NCI-H82 treated with DMSO at 0.1 percent for 48 hours (cell line): ENCODE results near the gene BICD1.
"Not testable (repeated sequence)": the region's sequence is repeated elsewhere in the genome, so short reads cannot be mapped to it uniquely, and the experiment has no call there.

Experiments
- DNase-seq: peaks from one replicate; lab custom pipeline; 2025; ENCODE audit not compliant: unreplicated experiment; lab: John Stamatoyannopoulos, UW

The BICD1 gene

DNA sequence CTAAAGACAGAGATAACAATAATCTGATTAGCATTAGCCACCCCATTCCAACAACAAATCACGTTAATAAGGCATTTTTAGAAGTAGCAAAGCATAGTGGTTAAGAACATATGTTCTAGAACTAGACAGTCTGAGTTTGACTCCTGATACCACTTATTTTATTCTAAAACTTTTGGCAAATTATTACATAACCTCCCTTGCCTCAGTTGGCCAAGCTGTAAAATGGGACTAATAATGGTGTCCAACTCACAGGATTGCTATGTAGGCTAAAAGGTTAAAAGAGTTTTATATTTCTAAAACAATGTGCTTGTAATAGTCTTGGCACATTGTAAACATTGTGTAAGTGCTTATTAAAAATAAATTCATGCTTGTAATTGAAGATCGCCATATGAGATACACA lies 168.0 kb downstream of the BICD1 start:
- no peak for DNase-seq

DNA sequence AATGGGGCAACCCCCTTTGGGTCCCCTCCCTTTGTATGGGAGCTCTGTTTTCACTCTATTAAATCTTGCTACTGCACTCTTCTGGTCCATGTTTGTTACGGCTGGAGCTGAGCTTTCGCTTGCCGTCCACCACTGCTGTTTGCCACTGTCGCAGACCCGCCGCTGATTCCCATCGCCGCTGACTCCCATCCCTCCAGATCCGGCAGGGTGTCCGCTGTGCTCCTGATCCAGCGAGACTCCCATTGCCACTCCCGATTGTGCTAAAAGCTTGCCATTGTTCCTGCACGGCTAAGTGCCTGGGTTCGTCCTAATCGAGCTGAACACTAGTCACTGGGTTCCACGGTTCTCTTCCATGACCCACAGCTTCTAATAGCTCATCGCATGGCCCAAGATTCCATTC lies 168.9 kb downstream of the BICD1 start:
- DNase-seq: not testable (repeated sequence)

DNA sequence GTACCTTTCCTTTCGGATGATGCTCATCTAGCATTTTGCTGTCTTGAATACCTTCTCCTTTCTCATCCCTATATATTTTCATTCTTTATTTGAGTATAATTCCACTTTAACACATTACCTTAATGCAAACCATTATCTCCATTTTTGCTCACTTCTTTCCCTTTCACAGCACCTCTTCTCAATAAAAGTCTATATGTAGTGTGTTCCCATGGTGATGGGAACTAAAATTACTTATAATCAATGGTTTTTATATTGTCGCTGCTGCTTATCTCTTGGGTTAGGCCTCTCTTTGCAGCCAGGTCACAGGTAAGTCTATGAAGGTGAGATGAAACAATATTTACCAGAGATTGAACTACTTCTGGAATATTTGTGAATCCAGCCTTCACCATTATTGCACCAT lies 171.1 kb downstream of the BICD1 start:
- no peak for DNase-seq

DNA sequence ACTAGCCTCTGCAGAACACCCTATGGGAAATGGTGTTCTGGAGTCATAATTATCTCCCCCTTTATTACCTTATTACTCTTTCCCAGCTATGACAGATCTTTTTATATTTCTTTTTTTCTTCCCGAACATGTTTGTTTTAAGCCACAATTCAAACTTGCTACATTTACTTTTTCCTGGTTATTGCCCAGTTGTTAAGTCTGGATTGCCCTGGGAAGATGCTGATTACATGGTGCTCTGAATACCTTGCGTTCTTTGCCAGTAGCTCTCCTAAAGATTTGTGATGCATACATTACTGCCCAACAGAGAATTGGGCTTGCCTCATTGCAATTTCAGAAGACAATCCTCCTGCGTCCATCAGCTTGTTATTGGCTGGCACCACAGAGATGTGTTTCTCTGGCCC lies 174.5 kb downstream of the BICD1 start:
- no peak for DNase-seq

DNA sequence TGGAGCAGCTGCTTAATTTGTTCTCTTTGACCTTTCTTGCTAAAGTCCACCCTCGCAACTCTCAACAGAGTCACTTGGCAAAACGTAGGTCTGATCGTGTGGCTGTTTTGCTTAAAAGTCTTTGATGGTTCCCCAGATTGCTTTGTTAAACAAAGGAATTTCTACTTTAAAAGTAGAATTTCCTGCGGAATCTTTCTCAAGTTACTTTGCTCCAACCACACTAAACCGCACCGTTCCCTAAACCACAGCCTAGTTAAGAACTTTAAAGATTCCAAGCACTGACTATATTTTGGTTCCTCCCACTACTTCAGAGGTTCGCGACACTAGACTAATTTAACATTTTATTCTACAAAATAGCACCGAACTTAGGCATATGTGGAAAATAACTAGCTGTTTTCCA lies 177.9 kb downstream of the BICD1 start:
- DNase-seq: no peak

DNA sequence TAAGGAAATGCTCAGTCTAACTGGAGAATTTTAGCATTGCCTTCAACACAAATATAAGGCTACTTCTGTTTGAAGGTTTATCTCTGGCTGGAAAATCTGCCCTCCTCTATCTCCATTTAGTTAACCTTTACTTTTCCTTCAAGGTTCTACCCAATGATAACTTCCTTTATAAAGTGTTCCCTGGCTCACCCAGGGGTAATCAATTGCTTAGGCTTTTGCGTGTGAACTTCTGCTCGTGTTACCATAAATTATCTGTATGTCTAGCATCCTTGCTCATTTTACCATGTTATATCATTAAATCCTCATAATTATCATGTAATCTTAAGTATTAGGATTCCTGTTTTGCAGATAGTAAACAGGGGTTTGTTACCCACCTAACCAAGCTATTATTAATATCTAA lies 178.4 kb downstream of the BICD1 start:
- DNase-seq: no peak

DNA sequence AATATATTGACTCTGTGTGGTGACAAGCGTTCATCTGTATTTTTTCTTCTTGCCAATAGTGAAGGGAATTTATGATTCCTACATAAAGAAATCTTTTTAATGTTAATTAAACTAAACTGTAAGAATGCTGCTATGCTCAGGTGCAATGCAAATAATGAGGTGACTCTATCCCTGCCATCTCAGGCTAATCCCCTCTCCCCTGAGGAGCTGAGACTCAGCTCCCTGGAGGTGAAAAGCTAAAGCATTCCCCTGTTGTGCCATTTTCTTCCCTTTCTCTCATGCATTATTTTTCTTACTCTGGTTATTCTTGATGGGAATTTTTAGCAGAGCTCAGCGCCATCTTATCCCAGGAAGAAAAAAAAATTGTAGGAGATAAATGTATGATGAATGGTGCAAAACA lies 178.8 kb downstream of the BICD1 start:
- DNase-seq: peak; percentile 20

DNA sequence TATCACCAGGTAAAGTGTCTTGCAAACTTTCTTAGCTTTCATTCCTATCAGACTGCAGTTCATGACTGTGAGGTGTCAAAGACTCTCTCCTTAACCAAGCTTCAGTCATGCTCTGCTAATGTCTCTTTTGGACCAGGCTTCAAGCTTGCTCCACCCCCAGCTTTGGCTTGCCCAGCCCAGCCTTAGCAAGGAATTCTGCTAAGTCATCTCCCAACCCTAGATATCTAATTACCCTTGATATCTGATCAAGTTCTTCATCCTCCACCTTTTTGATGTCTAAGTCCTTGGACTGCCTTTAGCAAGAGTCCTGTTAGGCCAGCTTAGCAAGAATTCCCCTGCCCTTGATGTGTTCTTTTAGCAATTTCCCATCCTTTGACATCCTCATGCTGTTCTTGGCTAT lies 183.8 kb downstream of the BICD1 start:
- no peak for DNase-seq

DNA sequence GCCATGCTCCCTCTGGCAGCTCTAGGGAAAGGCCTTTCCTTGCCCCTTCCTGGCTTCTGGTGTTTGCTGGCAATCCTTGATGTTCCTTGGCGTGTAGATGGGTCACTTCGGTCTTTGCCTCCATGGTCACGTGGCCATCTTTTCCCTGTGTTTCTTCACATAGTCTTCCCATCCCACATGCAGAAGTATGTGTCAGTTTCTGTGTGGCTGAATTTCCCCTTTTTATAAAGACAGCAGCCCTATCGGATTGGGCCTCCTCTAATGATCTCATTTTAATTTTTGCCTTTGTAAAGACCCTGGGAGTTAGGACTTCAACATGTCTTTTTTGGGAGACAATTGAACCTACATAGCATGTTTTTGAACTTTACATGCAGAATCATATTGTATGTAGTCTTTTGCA lies 185.5 kb downstream of the BICD1 start:
- no peak for DNase-seq

DNA sequence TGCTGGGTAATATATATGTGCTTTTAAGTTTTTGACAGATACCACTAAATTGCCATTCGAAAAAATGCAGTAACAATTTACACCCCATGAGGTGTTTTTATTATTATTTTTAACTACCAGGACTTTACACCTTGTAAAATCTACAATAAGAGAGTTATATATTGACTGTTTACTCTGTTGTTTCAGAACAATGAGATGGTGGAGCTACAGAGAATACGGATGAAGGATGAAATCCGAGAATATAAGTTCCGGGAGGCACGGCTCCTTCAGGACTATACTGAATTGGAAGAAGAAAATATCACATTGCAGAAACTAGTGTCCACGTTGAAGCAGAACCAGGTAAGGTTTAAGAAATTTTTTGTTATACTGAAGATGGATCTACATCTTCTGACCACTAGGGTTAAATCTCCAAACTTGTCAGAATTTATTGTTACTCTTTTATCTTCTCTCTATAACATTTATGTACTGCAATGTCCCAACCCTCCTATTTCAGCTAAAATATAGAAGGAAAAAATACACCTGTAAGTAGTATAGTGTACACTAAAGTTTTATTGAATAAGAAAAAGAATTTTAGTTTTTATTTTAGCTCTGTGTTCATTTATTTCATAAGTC lies 187.3 kb downstream of the BICD1 start:
- no peak for DNase-seq

DNA sequence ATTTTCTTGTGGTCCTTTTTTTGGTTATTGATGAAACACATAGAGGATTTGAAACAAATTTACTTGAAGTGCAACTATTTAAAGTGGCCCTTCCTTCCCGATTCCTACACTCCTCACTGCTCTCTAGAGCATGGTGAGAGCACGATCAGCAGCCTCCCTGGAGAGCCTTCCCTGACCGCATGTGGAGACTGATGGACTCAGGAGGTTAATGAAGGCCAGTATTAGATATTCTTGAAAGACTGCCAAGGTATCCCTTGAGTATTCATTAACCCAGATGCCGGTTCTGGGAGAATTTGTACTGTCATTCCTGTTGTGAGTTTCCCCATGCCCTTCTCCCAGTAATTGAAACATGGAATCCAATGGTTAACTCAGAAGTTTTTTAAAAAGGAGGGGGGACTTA lies 189.9 kb downstream of the BICD1 start:
- no peak for DNase-seq

DNA sequence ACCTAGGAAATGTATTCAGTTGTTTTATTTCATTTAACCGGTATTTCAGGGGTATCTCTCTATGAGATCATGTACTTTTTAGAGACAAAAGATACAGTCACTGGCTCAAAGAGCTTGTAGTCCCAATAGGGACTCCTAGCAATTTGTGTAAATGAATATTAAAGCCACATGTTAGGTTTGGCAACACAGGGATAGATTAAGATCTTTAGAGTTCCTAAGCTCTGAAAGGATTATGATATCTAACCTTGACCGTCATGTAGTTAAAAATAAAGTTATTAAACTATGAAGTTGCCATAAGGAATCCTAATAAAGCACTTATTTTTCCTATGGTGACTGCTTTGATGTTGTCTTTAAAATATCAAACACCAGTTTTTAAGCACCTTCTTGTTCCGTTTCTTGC lies 192.3 kb downstream of the BICD1 start:
- no peak for DNase-seq

DNA sequence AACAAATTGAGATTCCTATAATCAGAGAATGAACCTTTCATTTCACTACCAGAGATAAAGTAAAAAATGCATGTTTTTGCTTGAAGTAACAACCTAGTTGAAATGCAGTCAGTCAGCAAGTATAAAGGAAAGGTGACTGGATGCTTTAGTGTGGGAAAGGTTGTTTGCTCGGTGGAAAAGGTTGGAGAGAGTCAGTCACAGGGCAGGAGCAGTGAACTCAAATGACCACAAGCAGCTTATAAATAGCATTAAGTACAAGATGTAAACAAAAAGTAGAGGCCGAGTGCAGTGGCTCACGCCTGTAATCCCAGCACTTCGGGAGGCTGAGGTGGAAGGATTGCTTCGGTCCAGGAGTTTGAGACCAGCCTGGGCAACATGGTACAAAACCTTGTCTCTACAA lies 194.6 kb downstream of the BICD1 start:
- DNase-seq: peak; percentile 46

DNA sequence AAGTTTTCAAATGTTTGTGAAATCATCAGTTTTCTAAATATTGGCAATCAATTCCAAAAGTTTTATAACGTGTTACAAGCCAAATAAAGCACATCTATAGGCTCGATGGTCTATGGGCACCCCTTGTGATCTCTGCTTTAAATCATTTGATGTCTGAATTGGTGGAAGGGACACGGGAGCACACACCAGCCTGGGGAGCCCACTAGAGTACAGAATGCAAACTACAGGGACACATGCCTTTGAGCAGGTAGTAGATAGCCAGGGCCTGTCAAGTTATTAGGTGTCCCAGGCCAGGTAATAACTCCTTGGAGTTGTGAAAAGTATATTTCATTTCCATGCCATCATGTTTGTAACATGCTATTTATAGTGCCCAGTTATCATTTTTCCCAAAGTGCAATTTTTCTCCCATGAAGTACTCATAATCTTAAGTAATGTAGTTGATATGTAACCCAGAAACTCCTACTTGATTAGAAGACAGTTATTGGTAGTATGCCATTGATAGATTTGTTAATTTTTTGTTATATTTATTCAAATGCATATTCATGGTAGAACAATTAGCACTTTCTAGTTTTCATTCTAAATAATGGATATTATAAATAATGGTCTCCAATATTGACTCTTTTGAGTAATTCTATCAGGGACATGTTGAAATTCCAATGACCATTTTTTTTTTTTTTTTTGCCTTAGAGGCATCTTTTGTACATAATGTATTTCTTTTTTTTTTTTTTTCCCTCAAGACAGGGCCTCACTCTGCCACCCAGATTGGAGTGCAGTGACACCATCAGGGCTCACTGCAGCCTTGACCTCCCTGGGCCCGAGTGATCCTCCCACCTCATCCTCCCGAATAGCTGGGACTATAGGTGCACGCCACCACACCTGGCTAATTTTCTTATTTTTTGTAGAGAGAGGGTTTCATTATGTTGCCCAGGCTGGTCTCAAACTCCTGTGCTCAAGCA lies 195.8 kb downstream of the BICD1 start:
- DNase-seq: peak; percentile 63

DNA sequence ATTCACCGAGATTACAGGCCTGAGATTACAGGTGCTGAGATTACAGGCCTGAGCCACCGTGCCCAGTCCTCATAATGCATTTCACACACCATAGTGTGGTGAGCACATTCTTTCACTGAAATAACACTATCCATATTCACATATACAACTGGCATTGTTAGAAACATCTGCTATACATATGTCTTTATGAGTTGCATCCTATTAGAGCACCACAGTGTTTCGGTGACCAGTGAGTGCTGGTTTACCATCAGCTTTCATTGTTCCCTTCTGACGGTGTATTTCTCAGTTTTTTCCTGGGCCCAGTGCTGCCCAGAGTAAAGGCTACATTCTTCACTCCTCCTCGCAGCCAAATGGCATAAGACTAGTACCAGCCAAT lies 196.5 kb downstream of the BICD1 start:
- DNase-seq: no peak

DNA sequence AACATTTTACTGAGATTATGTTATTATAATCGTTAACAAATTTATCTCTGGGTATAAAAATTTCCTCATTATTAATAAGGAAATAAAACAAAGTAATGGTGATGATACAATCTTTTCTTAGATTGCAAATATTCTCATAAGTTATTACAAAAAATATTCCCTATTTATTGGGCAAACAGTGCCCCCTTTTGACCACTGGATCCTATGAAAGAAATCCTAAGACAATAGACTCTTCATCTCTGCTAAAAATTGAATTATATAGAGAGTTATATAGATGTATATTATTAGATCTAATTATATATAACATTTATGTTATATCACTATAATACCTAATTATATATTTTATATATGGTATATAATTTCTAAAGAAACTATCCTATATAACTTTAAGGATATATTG lies 198.5 kb downstream of the BICD1 start:
- peak; percentile 33 for DNase-seq

DNA sequence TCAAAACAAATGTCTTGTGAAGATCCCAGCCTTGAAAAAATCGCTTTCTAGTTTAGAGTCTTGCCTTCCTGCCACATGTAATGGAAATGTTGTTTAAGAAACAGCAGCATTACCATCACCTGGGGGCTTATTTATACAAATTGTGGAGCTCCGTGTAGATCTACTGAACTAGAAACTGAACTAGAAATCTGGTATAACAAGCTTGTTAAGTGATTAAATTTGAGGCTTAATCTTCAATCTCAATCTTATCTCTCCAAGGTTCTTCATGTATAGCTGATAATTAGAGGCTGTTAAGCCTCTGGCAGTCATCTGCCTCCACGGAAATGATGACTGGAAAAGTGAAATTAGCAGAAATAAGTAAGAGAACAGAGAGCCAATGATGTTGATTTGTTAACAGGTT lies 200.7 kb downstream of the BICD1 start:
- peak; percentile 93 for DNase-seq

DNA sequence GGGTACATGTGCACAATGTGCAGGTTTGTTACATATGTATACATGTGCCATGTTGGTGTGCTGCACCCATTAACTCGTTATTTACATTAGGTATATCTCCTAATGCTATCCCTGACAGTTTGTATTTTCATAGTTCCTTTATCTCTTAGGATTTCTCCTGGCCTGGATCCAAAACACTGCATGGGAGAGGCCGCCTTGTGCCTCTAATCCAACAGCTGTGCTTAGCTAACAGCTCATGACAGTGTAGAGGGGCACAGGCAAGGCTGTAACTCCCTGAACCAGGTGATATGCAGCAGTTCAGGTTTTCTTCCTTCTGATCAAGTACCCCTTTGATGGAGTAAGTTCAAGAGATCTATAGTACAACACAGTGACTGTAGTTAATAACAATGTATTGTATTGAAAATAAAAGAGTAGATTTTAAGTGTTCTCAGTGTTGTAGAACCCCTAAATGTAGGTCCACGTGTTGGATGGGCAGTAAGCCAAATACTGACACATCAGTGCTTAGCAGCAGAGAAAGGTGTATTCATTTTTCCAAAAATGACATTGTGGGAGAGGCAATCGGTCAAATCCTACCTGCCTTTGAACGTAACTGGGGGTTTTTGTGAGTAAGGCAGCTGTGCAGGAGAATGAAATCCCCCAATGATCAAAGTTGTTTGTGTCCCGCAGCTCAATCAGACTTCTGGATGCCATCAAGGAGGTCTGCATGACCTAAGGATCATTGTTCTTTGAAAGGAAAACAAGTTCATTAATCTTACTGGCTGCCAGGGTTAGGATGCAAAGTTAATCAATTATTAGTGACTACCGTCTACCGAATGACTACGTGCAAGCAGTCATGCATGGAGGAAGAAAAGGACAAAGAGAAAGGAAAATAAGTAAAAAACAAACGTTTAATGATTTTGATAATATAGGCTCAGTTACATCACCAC lies 203.4 kb downstream of the BICD1 start:
- peak; percentile 76 for DNase-seq

DNA sequence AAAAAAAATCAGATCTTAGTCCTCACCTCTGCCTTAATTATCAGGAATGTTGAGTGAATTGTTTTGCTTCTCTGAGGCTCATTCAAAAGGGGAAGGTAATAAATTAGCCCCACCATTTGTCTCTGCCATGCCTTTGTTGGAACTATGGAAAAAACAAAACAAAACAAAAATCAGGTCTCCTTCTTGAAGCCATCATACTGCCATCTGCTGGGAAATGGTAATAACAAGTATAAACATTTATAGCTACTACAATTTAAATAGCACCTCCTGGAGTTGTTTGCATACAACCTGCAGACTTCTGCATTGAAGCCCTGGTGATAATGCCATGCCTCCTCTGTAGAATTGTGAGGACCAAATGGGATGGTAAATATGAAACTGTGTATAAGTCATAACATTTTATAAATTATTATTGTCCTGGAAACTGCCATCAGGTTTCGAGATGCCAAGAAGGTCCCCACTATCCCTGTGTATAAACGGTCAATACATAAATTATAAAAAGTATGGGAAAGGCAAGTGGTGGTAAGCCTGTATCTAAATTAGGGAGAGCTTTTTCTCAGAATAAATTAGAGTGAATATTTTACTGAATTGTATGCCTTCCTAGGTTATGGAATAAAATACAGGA lies 205.5 kb downstream of the BICD1 start:
- peak; percentile 38 for DNase-seq

DNA sequence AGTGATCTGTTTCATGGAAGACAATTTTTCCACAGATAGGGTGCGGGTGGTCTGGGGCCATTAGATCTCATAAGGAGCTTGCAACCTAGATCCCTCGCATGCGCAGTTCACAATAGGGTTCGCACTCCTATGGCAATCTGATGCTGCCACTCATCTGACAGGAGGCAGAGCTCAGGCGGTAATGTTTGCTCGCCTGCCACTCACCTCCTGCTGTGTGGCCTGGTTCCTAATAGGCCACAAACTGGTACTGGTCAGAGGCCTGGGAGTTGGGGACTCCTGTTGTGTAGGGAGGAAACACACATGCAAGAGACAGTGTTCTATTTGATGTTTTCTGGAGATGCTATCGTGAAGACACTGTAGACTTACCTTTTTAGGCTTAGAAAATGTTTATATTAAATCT lies 215.7 kb downstream of the BICD1 start:
- no peak for DNase-seq

DNA sequence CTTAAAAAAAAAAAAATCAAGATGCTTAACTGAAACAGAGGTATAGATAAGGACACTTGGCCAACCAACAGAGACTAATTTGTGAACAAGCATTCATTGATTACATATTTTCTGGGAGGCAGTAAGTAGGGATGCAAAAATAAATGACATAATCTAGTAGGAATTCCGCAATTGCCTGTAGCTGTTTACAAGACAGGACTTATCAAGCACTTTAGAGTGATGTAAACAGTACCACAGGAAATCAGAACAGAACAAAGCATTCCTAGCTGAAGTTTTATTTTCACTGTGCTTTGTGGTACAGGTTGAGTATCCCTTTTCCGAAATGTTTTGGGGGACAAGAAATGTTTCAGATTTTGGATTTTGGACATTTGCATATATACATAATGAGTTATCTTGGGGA lies 224.5 kb downstream of the BICD1 start:
- DNase-seq: no peak
